ENCODE results near the gene IL4I1.

The IL4I1 gene

DNA sequence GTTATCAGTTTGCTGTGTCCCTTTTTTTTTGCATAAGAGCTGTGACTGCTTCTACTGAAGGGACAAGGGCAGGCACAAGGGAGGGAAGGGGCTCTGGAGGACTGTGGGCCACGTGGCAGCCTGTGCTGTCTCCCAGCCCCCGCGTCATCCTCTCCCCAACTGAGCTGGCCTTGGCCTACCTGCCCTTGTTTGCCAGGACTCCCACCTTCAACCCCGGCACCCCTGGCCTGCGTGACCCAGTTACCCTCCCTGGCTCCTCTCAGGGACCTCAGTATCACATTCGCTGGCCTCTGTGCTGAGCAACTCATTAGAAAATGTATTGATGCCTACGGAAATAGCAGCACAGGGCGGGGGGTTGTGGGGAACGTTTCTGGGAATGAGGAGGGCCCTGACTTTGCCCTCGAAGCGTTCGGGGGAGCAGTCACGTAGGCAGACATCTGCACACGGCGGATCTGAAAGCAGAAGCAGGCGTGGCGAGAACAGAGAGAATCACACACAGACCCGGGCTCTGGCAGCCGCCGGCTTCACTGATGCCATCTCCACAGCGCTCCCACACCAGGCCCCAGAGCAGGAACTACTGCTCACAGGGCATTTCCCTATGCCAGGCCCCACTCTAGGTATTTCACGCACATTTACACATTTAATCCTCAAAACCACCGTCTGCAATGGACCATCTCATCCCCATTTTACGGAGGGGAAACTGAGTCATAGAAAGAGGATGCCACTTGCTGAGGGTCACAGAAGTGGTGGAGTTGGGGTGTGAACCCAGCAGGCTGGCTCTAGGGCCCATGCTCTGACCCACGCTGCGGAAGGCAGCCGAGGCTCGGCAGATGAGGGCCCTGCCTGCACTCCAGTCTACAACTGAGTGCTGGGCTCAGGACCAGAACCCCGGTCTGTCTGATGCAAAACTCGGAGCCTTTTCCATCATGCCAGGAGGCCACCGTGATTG, 26.6 kb upstream of the IL4I1 start:
- no peak overlapping the region for H3K27ac ChIP-seq
- no peak for TF ChIP-seq ZFX (IDR thresholded peaks at IDR 0.05; ENCODE audit: borderline replicate concordance)
- TF ChIP-seq, protein P1, sequence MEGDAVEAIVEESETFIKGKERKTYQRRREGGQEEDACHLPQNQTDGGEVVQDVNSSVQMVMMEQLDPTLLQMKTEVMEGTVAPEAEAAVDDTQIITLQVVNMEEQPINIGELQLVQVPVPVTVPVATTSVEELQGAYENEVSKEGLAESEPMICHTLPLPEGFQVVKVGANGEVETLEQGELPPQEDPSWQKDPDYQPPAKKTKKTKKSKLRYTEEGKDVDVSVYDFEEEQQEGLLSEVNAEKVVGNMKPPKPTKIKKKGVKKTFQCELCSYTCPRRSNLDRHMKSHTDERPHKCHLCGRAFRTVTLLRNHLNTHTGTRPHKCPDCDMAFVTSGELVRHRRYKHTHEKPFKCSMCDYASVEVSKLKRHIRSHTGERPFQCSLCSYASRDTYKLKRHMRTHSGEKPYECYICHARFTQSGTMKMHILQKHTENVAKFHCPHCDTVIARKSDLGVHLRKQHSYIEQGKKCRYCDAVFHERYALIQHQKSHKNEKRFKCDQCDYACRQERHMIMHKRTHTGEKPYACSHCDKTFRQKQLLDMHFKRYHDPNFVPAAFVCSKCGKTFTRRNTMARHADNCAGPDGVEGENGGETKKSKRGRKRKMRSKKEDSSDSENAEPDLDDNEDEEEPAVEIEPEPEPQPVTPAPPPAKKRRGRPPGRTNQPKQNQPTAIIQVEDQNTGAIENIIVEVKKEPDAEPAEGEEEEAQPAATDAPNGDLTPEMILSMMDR (IDR thresholded peaks at IDR 0.05) = no peak

DNA sequence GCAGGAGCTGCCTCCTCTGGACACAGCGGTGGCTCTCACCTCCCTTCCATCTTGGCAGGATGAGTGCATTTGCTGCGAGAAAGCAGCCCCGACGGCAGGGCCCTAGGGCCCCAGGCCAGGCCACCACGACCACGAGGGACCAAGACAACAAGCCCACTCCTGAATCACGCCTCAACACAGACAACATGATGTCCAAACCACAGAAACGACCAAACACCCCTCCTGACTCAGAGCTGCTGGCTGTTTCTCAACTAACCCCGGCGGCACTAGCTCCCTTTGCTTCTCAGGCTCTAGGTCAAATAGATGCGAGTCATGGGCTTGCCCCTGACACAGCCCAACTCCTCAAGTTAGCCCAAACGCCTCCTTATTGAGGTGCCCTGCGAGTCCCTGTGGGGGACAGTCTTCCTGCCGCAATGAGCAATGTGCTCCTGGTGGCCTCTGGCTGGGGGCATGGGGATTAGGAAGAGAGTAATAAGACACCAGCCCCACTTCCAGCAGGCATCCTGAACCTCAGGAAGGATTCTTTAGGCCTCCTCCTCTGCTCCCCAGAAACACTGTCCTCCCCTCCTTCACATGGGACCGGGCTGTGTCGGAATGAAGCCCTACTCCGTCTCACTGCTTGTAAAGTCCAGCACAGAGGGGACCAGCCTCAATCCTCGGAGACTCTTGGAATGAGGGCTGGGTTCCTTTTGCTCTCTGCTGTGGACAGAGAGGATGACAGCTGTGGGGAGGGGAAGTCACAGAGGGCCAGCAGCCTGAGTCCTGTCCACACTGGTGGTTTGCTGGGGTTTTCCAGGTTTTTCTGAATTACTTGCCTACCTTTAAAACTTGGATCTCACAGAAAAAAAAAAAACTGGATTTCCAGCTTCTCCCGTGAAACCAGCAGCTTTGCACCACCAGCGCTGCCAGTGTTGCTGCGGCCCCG, 25.4 kb upstream of the IL4I1 start:
- H3K27ac ChIP-seq = no peak overlapping the region
- TF ChIP-seq, protein P1 (IDR thresholded peaks at IDR 0.05) = no peak
- no peak for TF ChIP-seq ZFX (IDR thresholded peaks at IDR 0.05; ENCODE audit: borderline replicate concordance)

DNA sequence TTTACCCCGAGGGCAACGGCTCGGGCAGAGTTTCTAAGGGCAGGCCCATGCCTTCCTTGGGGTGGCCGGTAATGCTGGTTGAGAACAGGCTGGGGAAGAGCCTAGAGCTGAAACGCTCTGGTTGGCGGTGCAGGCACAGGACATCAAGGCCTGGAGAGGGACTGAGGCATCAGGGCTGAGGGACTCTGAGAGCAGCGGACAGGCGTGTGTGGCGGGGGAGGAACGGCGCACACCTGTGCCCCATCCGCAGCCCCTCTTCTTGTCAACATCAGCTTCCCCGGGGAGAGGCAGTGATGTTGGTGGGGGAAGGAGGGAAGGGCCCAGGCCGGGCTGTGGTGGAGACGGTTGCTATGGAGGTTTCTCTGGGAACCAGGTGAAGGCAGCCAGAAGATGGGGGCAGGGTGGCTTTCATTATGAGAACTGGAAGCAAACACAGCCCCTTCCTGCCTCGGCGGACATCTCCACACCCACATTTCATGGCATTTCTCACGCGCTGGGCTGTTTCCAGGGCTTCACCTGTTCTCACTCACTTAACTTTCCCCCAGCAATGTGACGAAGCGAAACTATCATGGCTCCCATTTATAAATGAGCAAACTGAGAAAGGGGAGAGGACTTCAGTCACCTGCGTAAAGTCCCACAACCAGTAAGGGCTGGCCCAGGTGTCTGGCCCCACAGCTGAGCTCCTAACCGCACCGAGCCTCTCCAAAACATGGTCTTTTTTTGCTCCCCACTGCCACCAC, 24.1 kb upstream of the IL4I1 start:
- no peak overlapping the region for H3K27ac ChIP-seq
- TF ChIP-seq, protein P1 (IDR thresholded peaks at IDR 0.05) = no peak
- TF ChIP-seq ZFX (IDR thresholded peaks at IDR 0.05; ENCODE audit: borderline replicate concordance) = no peak

DNA sequence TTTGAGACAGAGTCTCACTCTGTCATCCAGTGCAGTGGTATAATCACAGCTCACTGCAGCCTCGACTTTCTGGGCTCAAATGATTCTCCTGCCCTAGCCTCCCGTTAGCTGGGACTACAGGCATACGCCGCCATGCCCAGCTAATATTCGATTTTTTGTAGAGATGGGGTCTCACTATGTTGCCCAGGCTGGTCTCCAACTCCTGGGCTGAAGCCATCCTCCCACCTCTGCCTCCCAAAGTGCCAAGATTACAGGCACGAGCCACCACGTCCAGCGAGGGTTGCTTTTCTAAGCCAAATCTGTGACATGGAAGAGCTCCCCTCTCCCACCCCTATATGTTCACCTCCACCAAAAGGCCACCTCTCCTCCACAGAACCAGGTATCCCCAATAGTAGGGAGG, 21.4 kb upstream of the IL4I1 start:
- no peak for TF ChIP-seq ZFX (IDR thresholded peaks at IDR 0.05; ENCODE audit: borderline replicate concordance)
- TF ChIP-seq, protein P1 (IDR thresholded peaks at IDR 0.05) = no peak
- H3K27ac ChIP-seq = no peak overlapping the region

DNA sequence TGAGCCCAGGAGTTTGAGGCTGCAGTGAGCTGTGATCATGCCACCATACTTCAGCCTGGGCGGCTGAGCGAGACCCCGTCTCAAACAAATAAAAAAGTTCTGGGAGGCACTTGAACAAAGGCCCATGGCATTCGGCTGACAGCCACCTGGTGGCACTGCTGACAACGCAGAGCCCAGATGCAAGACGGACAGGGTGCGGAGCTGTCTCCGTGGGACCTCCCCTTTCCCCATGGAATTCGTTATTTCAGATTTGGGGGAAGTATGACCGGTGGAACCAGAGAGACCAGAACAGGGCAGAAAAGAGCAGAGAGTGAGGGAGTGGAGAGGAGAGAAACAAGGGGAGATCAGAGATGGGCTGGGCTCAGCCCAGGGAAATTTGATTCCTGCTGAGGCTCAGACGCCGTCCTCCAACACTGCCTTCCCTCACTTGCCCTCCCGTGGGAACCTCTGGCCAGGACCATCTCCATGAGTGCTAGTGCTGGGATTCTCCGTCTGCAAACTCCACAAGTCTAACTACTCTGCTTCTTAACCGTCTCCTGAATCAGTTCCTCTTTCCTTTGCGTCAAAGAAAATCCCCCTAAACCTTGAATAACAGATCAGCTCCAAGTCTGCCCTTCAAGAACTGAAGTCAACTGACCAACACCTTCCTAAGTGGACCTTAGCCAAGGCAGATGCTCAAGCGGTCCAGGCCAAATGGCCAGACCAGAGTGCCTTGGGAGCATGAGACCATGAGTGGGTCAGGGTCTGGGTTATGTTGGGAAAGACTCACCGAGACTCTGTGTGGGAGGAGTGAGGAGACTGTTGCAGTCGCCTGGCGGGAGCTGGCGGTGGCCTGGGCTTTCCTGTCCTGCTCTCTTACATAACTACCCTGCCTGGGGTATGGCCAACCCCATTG, 20.4 kb upstream of the IL4I1 start:
- no peak overlapping the region for H3K27ac ChIP-seq
- TF ChIP-seq, protein P1 (IDR thresholded peaks at IDR 0.05) = peak; percentile 14; the same call in 1 of the 2 replicates
- no peak for TF ChIP-seq ZFX (IDR thresholded peaks at IDR 0.05; ENCODE audit: borderline replicate concordance)

DNA sequence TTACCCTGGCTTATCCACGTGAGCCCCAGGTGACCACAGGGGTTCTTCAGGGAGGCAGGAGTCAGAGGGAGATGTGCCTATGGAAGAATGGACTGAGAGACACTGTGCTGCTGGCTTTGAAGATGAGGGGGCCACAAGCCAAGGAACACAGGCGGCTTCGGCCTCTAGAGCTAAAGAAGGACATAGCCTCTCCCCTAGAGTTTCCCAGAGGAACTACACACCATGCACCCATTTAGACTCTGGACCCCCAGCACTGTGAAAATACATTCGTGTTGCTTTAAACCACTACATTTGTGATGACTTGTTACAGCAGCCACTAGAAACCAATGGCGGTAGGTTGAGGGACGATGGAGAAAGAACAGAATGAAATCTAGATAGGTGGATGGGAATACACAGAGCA, 18.6 kb upstream of the IL4I1 start:
- TF ChIP-seq, protein P1 (IDR thresholded peaks at IDR 0.05) = peak; percentile 5; the same call in 1 of the 2 replicates
- no peak for TF ChIP-seq ZFX (IDR thresholded peaks at IDR 0.05; ENCODE audit: borderline replicate concordance)
- H3K27ac ChIP-seq = no peak overlapping the region

Data from 22Rv1 (cell line).